Spleen (tissue), 7 donors: ENCODE data around the gene TMEM63C.

Source experiments
- CTCF ChIP-seq, 11 experiments: fragments of 200-600 bp in 7 of 11; fragments of 450-650 bp in 4 of 11; sonication (generic) in 4 of 11; IDR thresholded peaks in 8 of 11; conservative IDR thresholded peaks in 3 of 11; 1 replicate in 7 of 11; 2 replicates in 4 of 11; pipeline versions ENCODE4 v1.4.0 to v1.8.0; 2016 to 2021; ENCODE audit warnings: antibody characterized with exemption in 11 of 11, inconsistent platforms in 4 of 11, mild to moderate bottlenecking in 1 of 11
- POLR2A ChIP-seq, 3 donors: fragments of 450-650 bp; IDR thresholded peaks; one replicate each; pipeline ENCODE4 v1.5.1; 2017; ENCODE audit warnings: antibody characterized with exemption in 3 of 3, mild to moderate bottlenecking in 1 of 3
- donor health status: DM: no; HTN: no; CAD: no; lungs with moderate emphysema.
- donor health status: DM: no; HTN: no; CAD: no.
- donor health status: DM: no; HTN: no; CAD: no.

GRCh38 chr14:77187649-77188012 lies 6.0 kb downstream of the TMEM63C start:
- TF ChIP-seq CTCF (IDR thresholded peaks at IDR 0.05 in 8 of 11, conservative IDR thresholded peaks at IDR 0.05 in 3 of 11), result no peak
- TF ChIP-seq POLR2A (IDR thresholded peaks at IDR 0.05), result no peak
